NCI-H146 treated with DMSO at 0.1 percent for 48 hours (cell line): ENCODE results near the gene CHRNA7.
"Not testable (repeated sequence)": the region's sequence is repeated elsewhere in the genome, so short reads cannot be mapped to it uniquely, and the experiment has no call there.

Source experiments
- DNase-seq: peaks from one replicate; lab custom pipeline; 2025; ENCODE audit not compliant: unreplicated experiment; lab: John Stamatoyannopoulos, UW

Gene CHRNA7

GRCh38 chr15:32166270-32166669, 136.0 kb downstream of the CHRNA7 start:
- DNase-seq: not testable (repeated sequence)

- DNase-seq: not testable (repeated sequence)
These were observed 137.6 kb downstream of the CHRNA7 start for GRCh38 chr15:32167913-32168312.

- not testable (repeated sequence) for DNase-seq
These were observed 150.3 kb downstream of the CHRNA7 start for GRCh38 chr15:32180579-32180978.

GRCh38 chr15:32193780-32194179, 163.5 kb downstream of the CHRNA7 start:
- not testable (repeated sequence) for DNase-seq

- not testable (repeated sequence) for DNase-seq
These were observed 165.9 kb downstream of the CHRNA7 start for GRCh38 chr15:32196206-32196605.

GRCh38 chr15:32198938-32199337, 168.6 kb downstream of the CHRNA7 start:
- not testable (repeated sequence) for DNase-seq

- DNase-seq: not testable (repeated sequence)
These were observed 178.8 kb downstream of the CHRNA7 start for GRCh38 chr15:32209081-32209480.

GRCh38 chr15:32218666-32219065, 188.4 kb downstream of the CHRNA7 start:
- DNase-seq: no peak
